ENCODE measurements around the gene GTF3C1.

Gene GTF3C1

DNA sequence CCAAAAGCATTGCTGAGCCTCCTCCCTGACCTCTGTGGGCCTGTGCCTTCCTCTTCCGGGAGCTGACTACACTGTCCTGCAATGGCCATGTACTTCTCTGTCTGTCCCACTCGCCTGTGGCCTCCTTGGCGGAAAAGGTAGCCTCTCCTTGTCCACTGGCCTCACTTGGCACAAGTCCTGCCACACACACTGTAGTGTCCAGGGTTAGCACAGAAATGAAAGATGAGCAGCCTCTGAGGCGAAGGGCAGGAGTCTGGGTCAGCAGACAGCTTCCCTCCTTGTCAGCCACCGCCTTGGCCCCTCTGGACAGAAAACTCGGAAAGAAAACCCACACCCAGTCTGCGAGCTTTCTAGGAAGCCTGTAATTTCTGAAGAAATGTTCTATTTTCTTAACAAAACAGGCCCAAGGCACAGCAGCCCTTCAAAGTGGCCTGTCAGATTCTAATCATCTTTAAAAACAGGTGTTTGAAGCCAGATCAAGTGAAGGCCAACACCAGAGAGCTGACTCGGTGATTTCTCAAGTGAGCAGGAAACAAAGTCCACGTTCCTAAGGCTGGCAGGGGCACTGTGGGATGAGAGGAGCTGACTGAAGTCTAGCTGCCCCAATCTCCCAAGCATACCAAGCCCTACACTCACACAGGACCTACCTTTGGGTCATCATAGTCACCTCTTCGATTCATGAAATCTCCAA lies 67.2 kb downstream of the GTF3C1 start:
- DNase-seq: no peak

DNA sequence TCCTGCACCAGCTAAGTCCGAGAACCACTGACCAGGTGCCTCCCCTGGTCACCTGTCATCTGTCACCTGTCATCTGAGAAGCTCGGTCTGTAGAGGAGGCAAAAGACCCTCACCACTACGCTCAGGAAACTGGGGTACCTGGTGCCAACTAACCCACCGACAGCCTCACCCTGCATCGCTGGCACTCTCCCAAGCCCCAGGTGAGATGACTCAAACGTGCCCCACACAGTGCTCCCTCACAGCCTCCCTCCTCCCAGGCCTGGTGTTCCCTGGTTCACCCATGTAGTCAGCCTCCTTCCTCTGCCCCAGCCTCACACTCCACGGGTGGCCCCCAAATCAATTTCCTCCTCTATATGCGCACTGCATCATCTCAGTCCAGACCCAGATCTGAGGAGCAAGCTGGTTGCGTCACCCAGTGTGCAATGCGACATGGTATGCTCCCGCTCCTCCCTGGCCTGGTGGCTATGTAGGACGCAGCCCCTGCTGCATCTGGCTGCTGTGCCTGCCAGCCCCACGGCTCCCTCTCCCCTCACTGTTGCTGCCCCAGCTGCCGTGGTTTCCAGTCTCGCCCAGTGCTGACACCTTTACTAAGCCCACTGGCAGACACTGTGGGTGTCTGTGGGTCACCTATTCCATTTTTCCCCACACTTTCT lies 68.3 kb downstream of the GTF3C1 start:
- DNase-seq: no peak

- DNase-seq: no peak
Measured at GRCh38 chr16:27480761-27481160, 69.0 kb downstream of the GTF3C1 start.

DNA sequence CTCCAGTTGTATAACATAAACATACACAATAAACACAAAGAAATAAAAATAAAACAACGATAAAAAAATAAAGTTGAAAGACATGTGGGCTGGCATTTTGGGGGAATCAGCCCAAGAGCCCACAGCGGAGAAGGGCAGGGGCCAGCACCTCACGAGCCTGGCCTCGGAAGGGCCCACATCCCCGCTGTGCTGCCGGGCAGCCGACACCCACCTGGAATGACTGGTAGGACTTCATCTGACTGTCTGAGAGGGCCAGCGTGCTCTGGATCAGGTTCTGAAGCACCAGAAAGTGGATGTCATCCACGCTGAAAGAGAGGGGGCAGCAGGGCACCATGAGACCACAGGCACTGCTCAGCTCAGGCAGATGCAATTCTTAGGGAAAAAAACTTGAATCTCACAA lies 73.5 kb downstream of the GTF3C1 start:
- no peak for DNase-seq

DNA sequence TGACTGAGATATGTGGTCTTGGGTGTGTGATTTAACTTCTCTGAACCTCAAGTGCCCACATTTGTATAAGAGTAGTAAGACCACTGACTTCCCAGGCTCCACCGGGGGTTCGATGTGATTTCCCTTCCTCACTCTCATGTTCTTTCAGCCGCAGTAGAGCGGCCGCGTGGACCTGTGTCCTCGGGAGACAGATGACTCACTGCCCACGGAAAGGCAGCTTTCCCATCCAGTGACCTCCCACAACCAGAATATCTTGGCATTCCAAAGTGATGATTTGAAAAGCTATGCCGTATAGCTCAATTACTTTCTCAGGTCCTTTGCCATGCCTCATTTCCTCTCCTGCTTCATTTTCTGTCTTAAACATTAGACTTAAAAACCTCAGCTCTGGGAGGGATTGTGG lies 74.2 kb downstream of the GTF3C1 start:
- no peak for DNase-seq

DNA sequence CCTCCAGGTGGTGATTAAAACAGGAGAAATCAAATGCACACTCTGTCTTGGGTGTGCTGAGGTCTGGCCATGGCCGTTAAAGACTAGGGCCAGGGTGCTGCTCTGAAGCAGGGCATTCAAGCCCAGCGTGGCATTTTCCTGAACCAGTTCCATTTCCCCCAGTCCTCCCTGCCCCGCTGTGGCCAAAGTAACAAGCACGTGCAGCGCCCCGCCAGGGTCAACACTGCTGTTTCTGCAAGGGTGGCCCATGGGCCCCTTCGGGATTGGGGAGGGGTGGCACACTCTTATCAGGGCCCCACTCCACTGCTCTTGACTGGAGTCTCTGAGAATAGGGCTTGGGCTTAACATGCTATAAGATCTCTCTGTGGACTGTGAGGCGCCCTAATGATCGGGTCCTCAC lies 74.8 kb downstream of the GTF3C1 start:
- no peak for DNase-seq

DNA sequence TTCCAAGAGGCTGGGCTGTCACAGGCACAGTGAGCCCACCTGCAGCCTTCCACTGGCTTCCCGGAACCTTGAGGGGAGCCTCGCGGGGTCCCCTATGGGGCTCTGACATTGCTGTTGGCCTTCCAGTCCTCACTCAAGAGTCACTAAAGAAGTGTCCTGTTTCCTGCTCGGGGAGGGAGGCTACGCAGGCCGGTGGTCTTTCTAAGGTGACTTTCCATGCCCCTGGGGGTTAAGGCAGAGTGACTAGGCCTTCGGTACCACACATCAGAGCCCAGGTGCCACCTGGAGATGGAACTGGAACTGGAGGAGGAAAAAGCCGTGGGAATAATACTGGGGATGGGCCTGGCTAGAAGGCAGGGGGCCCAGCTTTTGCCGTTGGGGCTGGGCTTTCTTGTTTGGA lies 75.7 kb downstream of the GTF3C1 start:
- DNase-seq: no peak

GRCh38 chr16:27473101-27473900 lies 76.4 kb downstream of the GTF3C1 start:
- no peak for DNase-seq

GRCh38 chr16:27472091-27473020 lies 77.4 kb downstream of the GTF3C1 start:
- DNase-seq: no peak

- DNase-seq: no peak
Measured at GRCh38 chr16:27471661-27472060, 78.1 kb downstream of the GTF3C1 start.

DNA sequence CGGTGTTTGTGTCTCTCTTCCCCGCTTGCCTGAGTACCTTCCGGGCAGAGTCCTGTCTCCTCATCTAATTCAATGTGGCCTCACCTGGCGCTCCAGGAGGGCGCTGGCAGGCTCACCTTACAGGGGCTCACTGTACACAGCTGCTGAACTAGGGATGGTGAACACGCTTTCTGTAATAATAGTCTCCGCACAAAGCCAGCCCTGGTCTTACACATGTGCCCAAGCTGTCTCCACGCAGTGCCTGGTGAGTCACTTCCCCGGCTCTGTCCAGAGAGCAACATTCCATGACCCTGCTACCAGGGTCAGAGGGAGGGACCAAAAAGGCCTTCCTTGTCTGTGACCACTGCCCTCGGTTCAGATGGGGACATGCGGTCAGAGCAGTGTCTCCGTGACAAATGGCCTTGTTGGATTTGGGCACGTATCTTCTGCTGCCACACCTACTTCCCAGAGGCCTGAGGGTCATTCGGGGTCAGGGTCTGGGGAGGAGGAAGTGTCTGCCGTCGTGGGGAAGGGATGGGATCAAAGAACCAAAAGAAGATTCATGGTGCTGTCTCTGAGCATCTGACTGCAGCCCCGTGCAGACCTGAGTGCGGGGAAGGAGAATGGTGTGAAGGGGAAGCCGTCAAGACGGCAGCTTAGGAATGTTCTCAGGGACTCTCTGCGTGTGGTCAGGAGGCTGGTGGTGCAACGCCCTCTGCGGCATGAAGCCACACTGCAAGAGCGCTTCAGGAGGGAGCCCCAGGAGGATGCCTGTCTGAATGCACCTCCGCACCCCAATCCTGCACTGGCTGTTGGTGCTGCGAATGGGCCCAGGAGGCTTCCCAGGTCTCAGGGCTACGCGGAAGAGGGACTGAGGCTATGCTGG lies 78.9 kb downstream of the GTF3C1 start:
- no peak for DNase-seq

GRCh38 chr16:27468941-27469531 lies 80.7 kb downstream of the GTF3C1 start:
- no peak for DNase-seq

GRCh38 chr16:27465483-27465879 lies 84.2 kb downstream of the GTF3C1 start:
- DNase-seq: no peak

- DNase-seq: no peak
Measured at GRCh38 chr16:27464626-27465482, 84.9 kb downstream of the GTF3C1 start.

DNA sequence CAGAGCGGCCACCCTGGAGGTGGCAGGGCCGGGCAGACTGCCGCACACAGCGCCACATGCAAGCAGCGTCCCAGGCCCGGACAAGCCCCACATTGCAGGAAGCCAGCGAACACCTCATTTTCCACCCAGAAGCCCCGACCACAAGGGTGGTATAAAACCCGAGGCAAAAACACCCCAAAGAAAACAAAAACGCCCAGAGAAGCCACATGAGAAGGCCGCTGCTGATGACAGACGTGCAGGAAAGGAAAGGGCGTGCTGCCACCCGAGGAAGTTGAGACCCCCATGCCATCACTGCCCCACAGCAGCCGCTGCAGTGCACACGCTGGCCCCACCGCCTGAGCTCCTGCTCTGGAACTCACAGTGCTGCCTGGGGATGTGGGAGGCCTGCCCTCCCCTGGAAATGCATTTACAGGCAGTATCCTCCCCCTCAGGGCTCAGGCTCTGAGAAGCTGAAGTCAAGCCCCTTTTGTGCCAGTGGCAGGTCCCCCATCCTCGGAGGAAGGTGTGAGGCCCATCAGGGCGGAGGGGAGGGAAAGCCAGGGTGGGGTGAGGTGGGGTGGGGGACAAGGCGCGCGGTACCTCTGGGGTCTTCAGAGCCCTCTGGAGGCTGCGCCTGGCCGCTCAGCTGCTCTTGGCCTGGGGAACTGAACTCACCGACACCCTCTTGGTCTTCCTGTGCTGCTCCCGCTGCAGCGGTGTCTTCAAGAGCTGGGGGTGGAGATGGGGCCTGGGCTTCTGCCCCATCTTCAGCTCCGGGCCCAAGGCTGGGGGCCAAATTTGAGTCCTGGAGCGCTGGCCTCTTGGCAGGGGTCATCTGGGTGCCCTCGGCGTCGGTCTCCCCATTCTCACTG lies 85.7 kb downstream of the GTF3C1 start:
- DNase-seq: no peak

DNA sequence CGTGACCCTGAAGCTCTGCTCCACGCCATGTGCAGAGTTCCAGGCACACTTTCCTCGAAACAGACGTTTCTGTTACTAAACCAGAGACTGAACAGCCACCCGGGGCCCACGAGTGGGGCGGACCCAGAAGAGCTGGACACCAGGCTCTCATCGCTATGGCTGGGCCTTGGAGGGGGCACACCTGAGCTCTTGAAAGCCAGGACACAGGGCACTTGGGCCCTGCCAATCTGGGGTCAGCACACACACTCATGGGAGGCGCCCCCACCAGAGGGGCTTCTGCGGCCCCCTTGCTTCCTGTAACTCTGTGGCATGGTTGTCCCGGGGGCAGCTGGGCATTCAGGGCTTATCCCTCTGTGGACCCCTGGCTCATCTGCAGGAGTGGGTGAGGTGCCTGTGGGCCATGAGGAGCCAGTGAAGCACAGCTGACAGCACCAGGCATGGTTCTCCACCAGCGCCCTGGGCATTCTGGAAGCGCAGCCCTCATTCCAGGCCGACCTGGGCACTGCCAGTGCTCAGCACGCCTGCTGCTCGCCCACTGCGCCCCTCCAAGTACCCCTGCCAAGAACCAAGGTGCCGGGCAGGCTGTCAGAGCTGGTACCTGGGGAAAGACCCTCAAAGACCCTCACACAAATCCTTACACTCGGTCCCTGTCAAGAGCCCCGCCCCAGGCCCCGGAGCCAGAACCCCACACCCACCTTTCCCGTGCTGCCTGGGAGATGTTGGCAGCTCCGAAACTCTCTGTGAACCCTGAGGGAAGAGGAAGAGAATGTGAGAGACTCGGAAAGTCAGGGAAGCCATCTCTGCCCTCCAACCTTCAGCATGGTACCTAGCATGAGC lies 86.6 kb downstream of the GTF3C1 start:
- DNase-seq: no peak

DNA sequence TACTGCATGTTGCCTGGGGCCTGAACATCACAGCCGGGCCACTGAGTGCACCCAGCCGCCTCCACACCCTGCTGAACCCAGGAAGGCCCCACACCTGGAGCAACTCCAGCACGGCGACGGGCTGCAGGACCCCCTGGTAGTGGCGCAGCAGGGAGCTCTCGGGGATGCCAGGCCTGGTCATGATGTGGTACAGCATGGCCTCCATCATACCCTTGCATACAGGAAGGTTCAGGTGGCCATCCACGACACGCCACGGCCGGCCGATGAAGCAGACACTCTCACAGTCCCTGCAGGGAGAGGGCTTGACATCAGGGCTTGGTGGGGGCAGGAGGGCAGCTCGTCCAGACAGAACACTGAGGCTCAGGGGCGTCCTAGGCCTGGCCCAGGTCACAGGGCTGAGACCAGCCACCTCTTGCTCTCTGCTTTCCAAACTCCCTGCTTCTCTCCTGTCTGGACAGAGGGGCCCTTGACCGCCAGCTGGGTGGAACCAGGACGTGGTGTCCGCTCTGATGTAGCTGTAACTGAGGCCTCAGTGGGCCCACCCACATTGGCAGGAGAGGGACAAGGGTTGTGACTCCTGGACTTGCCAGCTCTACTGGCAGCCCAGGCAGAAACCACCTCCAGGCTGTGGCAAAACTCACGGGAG lies 87.4 kb downstream of the GTF3C1 start:
- no peak for DNase-seq

All from NCI-H69 (cell line).